Stimulated activated CD8-positive, alpha-beta memory T cell treated with anti-CD3 and anti-CD28 coated beads, Interleukin-7, amount 100 ng/mL, for 24 hours (primary cell): ENCODE data around the gene TOP3A.

Source experiments
- DNase-seq: peaks from one replicate; pipeline ENCODE4 v3.0.0-alpha.2; 2020; ENCODE audit warnings: low read depth

Gene TOP3A

DNA sequence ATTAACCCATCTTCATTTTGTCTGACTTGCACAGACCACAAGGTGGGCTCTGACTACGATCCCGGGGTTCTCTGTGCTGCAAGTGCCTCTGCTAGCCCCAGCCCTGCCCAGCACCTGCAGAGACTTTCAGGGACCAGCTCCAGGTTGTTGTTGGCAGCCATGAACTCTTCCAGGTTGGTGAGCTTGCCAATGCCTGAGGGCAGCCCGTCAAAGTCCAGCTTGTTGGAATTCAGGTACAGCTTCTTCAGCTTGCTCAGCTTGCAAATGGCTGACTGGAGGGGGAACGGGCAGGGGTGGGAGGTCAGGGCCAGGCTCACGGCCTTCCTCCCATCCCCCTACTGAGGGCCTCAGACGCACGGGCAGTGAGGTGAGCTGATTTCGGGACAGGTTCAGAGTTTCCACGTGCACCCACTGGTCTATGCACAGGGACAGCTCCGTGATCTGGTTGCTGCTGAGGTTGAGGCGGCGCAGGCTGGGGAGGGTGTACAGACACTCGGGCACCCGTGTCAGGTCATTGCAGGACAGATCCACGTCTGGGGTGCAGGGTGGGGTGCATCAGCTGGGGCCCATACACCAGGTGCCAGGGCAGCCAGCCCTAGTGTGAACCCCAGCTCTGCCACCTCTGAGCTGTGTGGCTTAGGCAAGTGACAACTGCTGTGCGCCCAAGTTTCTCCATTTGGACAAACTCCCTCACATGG is 61.5 kb downstream of the TOP3A start:
- DNase-seq: no peak

DNA sequence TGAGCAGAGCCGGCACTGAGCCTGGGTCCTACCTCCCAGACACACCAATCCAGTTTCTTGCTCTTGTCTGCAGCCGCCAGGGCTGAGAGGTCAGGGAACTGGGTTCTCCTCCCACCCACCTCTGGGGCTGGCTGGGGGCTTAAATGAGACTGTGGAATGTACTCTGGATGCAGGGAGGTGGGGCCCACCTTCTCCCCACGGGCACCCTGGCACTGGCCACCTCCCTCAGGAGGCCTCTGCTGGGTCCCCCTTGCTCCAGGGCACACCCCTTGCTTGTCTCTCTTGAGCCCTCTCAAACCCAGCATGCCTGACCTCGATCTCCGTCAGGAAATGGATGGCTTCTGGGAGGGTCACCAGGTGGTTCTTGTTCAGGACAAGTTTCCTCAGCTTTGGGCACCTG is 62.6 kb downstream of the TOP3A start:
- DNase-seq: no peak

DNA sequence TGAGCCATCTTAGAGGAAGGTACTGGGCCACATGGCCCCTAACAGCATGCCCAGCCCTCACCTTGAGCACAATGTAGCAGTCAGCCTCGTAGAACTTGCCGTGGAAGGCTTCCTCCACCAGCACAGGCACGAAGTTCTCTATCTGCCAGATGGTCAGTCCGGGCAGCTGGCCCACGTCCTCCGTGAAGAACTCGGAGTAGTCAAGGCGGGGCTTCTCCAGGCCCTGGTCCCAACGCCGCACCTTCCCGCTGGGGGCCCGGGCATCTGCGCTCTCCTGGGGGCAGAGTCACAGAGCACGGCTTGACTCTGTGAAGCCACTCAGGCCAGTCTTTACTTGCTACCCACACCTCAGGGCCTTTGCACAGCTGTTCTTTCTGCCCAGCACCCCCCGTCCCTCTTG is 63.6 kb downstream of the TOP3A start:
- no peak for DNase-seq

DNA sequence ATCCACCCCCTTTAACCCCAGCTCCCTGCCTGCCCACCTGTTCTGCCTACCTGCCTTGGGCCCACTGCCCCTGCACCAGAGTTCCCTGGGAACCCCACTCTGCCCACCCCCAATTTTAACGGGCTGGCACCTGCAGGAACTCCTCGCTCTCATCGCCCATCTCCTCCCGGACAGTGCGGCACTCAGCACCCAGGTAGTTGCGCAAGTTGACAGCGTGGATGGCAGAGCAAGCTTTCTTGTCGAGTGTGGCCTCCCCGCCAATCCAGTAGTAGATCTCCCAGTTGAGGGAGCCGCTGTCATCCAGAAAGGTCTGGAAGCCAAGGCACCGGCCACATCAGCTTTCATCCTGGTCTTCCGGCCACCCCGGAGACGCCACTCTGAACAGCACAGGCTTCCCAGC is 64.1 kb downstream of the TOP3A start:
- DNase-seq: no peak

DNA sequence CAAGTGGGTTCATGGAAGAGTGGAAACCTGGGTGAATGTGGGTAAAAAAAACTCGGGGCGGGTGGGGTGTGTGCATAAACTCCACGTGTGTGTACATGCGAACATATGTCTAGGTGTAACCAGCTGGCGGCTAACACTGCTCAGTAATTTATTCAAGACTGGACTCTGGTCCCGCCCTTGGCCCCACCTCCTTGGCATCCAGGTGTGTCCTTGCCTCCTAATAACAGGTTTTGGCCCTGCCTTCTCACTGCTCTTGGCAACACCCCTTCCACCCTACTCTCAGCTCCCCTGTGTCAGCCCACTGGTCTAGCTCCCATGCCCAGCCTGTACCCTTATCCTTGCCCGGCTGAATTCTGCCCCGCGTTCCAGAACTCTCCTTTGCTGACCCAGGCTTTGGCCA is 64.5 kb downstream of the TOP3A start:
- no peak for DNase-seq

DNA sequence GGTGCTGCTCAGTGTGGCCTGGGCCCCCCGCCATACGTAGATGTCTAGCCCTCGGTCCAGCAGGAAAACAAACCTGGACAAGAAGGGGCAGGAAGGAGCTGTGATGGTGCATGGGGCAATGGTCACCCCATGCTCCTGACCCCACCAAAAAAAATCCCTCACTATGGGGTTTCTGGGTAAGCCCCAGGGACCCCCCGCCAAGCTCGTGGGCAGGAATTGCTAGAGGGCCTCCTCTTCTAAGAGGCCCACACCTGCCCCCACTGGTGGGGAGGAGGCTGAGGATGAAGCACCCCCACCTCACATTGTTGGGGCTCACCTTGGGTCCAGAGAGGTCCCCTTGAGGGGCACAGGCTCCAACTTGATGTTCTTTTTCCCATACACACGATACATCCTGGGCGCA is 66.0 kb downstream of the TOP3A start:
- no peak for DNase-seq

DNA sequence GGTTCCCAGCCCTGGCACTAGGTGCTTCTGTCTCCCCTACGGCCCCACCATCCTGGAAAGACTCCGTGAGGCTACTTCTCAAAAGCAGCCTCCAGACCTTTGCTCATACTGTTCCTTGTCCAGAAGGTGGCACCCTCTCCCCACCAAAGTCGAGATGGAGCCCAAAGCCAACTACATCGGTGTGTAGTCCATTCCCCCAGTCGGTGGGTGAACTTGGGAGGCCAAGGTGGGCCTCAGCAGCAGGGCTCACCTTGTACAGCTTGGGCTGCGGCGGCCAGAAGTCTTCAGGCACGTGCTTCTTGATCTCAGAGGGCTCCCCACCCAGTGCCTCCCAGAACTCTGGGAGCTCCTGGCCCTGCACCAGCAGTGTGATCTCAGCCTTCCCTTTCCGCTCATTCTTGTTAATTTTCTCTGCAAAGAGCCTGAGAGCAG is 66.5 kb downstream of the TOP3A start:
- DNase-seq: no peak

DNA sequence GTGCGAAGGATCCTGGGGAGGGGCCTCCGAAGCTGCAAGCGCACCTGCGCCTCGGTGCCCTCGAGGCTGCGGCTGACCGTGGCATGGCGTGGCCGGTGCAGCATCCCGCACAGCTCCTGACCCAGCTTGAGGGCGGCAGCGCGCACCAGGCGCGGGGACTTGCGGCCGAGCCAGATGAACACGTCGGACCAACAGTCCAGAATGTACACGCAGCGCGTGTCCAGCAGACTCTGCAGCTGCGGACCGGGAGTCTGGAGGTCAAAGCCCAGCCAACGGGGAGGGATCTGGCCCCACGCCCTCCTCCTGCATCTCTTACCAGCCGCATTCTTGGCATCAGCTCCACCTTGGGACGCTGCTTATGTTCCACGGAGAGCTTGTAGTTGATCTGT is 67.2 kb downstream of the TOP3A start:
- no peak for DNase-seq

DNA sequence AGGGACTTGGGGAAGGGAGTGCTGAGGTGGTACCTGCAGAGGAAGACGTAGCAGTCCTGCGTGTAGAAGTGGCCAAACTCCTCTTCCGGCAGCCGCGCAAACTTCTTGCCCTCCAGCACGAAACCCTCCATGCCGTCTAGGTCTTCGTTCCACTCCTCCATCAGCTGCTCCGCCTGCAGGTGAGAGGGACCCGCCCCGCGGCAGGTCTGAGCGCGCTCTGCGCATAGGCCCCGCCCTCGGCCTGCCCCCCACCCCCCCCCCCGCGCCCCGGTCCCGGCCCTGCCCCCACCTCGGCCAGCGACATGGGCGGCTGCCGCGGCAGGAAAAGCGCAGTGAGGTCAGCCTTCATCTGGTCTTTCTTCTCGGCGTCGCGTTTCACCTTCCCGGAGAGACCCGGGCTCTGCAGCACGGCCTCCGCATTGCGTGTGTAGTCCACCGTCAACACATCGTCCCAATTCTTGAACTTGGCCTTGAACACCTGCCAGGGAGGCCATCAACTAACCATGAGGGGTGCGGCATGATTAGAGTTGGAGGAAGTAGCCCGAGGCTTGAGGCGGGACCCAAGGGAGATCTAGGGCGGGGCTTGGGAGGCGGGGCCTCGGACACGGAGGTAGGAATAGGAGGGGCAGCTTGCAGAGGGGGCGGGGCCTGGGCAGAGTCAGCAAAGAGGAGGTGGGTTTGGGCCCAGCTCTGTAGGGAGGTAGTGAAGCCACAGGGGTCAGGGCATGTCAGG is 67.7 kb downstream of the TOP3A start:
- DNase-seq: no peak

DNA sequence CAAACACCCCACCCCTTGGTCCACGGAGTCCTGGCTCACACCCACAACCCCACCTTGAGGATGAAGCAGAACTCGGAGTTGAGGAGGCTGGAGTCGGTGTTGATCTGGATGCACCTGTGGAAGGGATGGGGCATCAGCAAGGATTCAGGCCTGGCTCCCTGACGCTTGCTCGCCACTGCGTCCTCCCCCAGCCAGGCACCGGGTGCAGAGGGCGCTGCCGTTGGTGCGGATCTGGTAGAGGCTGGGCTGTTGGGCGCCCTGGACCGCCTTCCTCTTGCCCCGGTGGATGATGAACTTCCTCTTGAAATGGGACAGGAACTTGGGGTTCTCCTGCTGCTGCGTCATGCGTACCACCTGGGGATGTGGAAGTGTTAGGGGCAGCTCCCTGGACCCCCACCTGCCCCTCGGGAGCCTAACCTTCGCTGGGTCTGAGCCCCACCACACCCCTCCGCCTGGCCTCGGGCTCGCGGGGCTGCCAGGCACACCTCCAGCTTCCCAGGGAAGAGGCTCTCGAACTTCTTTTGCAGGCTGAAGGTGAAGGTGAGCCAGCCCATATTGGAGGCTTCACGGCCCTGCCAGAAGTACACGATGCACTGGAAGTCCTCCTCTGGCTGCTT is 68.6 kb downstream of the TOP3A start:
- DNase-seq: no peak

DNA sequence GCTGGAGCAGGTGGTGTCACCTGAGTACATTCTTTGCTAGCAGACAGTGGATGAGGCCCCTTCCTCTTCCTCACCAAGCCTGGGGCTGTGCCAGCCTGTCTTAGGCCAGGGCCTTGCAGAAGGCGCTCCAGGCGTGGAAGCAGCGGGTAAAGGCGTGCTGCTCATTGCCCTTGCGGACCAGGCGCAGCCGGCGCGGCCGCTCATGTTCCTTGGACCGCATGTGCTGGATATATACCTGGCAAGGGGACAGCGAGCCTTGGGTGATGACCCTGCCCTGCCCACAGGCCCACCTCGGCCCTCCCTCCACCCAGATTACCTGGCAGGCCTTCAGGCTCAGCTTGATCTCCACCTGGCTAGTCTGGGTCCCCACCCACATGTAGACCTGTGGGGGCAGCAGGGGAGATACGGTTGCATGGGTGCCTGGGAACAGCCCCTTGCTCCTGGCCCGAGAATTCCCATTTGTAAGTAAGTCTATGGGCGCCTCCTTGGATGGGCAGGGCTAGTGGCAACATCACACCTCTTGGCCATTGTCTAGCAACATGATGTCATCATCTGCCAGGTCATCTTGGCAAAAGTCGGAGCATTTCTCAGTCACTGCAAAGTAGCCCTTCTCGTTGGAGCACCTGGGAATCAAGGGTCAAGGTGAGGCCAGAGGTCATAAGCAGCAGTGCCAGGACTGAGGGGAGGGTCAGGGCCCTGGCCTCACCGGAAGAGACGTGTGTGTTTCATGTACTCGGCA is 69.6 kb downstream of the TOP3A start:
- no peak for DNase-seq

DNA sequence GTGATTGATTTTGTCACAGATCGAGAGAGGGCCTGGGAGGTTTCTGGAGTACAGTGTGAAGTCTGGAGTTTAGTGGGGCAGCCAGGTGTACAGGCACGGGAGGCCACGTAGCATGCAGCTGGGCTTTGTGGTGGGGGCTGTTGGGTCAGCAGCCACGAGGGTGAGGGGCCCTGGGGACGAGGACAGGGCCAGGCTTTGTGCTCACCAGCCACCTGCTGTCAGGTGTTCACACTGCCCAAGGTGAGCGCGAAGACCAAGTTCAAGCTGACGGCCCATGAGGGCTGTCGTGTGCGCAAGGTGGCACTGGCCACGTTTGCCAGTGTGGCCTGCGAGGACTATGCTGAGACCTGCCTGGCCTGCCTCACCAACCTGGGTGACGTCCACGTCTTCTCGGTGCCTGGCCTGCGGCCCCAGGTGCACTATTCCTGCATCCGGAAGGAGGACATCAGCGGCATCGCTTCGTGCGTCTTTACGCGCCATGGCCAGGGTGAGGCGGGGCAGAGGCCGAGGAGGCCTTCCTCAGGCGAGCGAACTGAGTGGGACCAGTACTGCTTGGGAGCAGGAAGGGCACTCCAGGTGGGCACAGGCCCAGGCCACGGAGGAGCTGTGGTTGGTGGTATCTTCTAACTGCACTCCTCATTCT is 73.4 kb downstream of the TOP3A start:
- DNase-seq: no peak

DNA sequence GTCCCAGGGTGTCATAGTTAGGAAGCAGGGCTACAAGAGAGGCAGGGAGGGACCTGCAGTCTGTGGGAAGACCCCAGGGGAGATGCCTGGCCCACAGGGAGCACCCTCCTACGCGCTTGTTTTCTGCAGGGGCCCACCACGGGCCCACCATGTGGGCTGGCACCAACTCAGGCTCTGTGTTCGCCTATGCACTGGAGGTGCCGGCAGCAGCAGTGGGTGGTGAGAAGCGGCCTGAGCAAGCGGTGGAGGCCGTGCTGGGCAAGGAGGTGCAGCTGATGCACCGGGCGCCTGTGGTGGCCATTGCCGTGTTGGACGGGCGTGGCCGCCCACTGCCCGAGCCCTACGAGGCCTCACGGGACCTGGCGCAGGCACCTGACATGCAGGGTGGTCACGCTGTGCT is 74.3 kb downstream of the TOP3A start:
- no peak for DNase-seq

DNA sequence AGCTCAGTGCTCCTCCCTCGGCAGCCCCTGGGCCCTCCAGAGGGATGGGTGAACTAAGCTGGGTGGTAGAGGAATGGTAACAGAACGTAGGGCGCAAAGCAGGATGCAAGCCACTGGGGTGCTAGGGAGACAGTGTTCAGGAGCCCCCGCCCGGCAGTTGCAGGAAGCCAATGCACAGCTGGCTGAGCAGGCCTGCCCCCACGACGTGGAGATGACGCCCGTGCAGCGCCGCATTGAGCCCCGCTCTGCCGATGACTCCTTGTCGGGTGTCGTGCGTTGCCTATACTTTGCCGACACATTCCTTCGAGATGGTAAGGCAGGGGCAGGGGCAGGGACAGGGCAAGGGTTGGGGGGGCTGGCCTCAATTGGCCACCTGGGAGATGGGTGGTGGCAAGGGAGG is 76.5 kb downstream of the TOP3A start:
- DNase-seq: no peak

DNA sequence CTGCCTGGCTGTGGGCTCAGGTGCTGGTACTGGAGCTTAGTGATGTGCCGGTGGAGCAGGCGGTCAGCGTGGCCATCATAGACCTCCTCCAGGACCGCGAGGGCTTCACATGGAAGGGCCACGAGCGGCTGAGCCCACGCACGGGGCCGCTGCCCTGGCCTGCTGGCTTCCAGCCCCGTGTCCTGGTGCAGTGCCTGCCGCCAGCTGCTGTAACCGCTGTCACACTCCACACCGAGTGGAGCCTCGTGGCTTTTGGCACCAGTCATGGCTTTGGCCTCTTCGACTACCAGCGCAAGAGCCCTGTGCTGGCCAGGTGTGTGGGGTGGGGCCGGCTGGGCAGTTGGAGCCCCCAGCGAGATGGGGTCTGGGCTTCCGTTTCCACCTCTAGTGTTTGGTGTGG is 77.3 kb downstream of the TOP3A start:
- no peak for DNase-seq

DNA sequence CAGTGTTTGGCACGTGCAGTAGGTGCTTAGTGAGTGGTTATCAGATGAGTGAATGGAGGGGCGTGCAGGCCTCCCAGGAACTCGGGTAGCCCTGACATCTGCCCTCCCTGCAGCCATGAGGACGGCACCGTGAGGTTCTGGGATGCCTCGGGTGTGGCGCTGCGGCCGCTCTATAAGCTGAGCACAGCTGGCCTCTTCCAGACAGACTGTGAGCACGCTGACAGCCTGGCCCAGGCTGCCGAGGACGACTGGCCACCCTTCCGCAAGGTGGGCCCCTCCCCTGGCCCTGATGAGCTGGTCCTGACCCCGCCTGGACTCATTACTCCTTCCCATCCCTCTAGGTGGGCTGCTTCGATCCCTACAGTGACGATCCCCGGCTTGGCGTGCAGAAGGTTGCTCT is 78.3 kb downstream of the TOP3A start:
- no peak for DNase-seq

DNA sequence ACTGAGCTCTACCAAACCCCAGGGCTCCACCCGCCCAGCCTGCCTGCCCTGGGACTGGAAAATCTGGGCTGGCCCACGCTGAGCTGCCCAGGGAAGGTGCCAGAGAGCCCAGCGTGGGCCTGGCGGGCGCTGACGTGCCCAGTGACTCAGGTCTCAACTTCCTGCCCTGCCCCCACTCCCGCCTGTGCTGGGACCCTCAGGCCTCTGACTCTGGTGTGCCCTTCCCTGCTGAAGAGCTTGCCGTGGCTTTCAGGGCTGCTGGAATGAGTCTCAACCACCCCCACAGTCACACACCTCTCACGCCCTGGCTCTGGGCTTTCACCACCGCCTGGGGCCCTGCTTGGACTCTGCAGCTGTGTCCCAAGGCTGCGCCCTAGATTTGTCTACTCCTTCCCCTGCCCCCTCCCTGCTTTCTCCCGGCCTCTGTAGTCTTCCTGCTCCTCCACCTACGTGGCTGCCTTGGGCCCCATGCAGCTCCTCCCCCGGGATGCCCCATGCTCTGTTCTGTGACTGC is 79.0 kb downstream of the TOP3A start:
- no peak for DNase-seq

DNA sequence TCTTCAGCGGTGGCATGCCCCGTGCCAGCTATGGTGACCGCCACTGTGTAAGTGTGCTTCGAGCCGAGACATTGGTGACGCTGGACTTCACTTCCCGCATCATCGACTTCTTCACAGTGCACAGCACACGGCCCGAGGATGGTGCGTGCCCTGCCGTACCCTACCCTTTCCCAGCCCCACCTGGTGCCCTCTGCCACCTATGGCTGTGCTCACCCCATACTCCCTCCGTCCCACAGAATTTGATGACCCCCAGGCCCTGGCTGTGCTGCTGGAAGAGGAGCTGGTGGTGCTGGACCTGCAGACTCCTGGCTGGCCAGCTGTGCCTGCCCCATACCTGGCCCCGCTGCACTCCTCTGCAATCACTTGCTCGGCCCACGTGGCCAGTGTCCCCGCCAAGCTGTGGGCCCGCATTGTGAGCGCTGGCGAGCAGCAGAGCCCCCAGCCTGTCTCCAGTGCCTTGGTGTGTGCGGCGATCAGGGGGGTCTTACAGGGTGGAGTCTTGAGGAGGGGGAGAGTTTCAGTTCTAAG is 79.9 kb downstream of the TOP3A start:
- no peak for DNase-seq

DNA sequence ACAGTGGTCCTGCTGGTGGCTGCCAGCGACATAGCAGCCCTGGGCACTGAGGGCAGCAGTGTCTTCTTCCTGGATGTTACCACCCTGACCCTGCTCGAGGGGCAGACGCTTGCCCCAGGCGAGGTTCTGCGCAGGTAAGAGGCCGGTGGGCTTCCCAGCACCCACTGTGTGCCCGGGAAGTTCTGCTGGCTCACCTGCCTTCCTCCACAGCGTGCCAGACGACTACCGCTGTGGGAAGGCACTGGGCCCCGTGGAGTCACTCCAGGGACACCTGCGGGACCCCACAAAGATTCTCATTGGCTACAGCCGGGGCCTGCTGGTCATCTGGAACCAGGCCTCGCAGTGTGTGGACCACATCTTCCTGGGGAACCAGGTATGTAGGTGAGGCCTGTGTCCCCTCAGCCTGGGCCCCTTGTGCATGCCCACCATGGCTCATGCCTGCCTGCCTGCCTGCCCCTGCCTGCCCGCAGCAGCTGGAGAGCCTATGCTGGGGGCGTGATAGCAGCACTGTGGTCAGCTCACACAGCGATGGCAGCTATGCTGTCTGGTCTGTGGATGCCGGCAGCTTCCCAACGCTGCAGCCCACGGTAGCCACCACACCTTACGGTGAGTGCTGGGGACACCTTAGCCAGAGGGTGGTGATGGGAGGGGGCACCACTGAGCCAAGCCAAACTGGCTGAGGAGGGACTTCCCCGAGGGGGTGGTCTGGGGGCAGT is 80.8 kb downstream of the TOP3A start:
- no peak for DNase-seq

DNA sequence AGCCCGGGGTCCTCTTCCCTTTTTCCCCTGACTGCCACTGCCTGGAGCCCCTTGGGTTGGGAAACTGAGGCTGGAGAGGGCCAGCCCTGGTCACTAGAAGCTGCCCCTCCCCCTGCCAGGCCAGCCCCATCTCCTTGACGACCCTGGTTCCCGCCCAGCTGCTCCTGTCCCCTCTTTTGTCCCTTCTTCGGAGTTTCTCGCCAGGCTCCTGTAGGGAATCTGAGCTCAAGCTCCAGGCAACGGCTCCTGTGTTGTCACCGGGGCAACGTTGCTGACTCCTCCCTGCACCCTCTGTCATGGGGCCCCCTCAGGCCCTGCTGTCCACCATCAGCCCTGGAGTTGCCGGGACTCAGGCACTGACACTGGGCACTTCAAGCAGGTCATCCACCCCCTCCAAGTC is 83.6 kb downstream of the TOP3A start:
- DNase-seq: no peak
